A673 (cell line): Measurements from ENCODE around the gene UVSSA. TPM values are rescaled to one million over a fixed set of nuclear protein-coding genes. Genes with fewer than 3 reads are reported as not detected.

Experiments
- BruUV-seq: library from RNA; stranded (reverse); fragments of 400-500 nt; replicated peaks from 2 replicates; lab custom pipeline; 2021; lab: Mats Ljungman, UMichigan
- CTCF ChIA-PET: fragments of 300-600 bp; sonication (Branson Sonifier 250); formaldehyde crosslinking; loops from one replicate; lab custom pipeline; 2022; ENCODE audit warnings: antibody characterized with exemption; lab: Charles Lee
- POLR2A ChIA-PET: fragments of 300-600 bp; sonication (Branson Sonifier 250); formaldehyde crosslinking; loops from one replicate; lab custom pipeline; 2022; ENCODE audit warnings: antibody characterized with exemption; ENCODE audit not compliant: low non-redundant PET; lab: Charles Lee
- DNase-seq: peaks from one replicate; pipeline ENCODE4 v3.0.0-alpha.2; 2015; ENCODE audit warnings: low spot score
- H3K27ac ChIP-seq: fragments of 200-600 bp; sonication (generic); 2 replicates; pipeline ENCODE4 v1.5.1; 2016; ENCODE audit warnings: mixed run types, low read depth, mild to moderate bottlenecking, mixed read lengths, antibody characterized with exemption, low read length; ENCODE audit not compliant: poor library complexity, severe bottlenecking
- H3K27me3 ChIP-seq: fragments of 200-600 bp; sonication (generic); replicated peaks from 2 replicates; pipeline ENCODE4 v1.6.1; 2017; ENCODE audit warnings: mixed run types, low read depth, mild to moderate bottlenecking, mixed read lengths, antibody characterized with exemption, low read length; ENCODE audit not compliant: insufficient read depth, poor library complexity
- H3K36me3 ChIP-seq: fragments of 200-600 bp; sonication (generic); 2 replicates; pipeline ENCODE4 v1.6.1; 2016; ENCODE audit warnings: mixed run types, mild to moderate bottlenecking, mixed read lengths, antibody characterized with exemption, low read length; ENCODE audit not compliant: insufficient read depth, poor library complexity, severe bottlenecking
- H3K4me1 ChIP-seq: fragments of 200-600 bp; sonication (generic); 2 replicates; pipeline ENCODE4 v1.6.1; 2017; ENCODE audit warnings: mixed run types, mild to moderate bottlenecking, mixed read lengths, antibody characterized with exemption, low read length; ENCODE audit not compliant: insufficient read depth, poor library complexity, severe bottlenecking
- H3K4me3 ChIP-seq: fragments of 200-600 bp; sonication (generic); 2 replicates; pipeline ENCODE4 v1.5.1; 2016; ENCODE audit warnings: low read depth, mixed run types, mild to moderate bottlenecking, mixed read lengths, low read length; ENCODE audit not compliant: poor library complexity, severe bottlenecking
- H3K9me3 ChIP-seq: fragments of 200-600 bp; sonication (generic); 2 replicates; pipeline ENCODE4 v1.6.1; 2016; ENCODE audit warnings: mixed run types, low read depth, mild to moderate bottlenecking, mixed read lengths, antibody characterized with exemption, low read length; ENCODE audit not compliant: poor library complexity, severe bottlenecking
- EZH2 ChIP-seq: fragments of 200-600 bp; sonication (generic); IDR thresholded peaks from 2 replicates; pipeline ENCODE4 v1.6.1; 2017; ENCODE audit warnings: borderline replicate concordance, low read depth, mild to moderate bottlenecking, mixed read lengths, antibody characterized with exemption, low read length; ENCODE audit not compliant: poor library complexity, severe bottlenecking
- intact Hi-C: fragments of 100-400 bp; cut with micrococcal nuclease; formaldehyde crosslinking; loops from one replicate; pipeline ENCODE4 v1.10.0; 2022; ENCODE audit not compliant: unreplicated experiment
- total RNA-seq: library from RNA; stranded (reverse); gene quantifications from 2 replicates; pipeline ENCODE4 v1.2.3, GENCODE V29; 2021
- TF ChIP-seq, protein P1 (sequence below): fragments of 300-800, 200-600 bp; sonication (generic); conservative IDR thresholded peaks from 2 replicates; pipeline ENCODE4 v1.5.1; 2017; ENCODE audit warnings: low read depth, mild to moderate bottlenecking, antibody characterized with exemption, low read length, moderate library complexity, mixed read lengths

The UVSSA gene
- total RNA-seq, 1 experiment from 2014 or later = 20.3 TPM

- no peak for DNase-seq
- peak overlapping the region; percentile 81 for H3K4me3 ChIP-seq
- no peaks in the 10 kb centered on the region for H3K9me3 ChIP-seq
- CTCF ChIA-PET = no interaction called here
- H3K27ac ChIP-seq = peak overlapping the region; percentile 42
- intact Hi-C loops = loop anchor here (5.0 kb wide), 2 partner anchors 61 to 181 kb away; partner anchors contain the start of gene MAEA
- peaks cover 15% of the 10 kb centered on the region for H3K36me3 ChIP-seq
- no TSS peak for BruUV-seq
- TF ChIP-seq, protein P1, sequence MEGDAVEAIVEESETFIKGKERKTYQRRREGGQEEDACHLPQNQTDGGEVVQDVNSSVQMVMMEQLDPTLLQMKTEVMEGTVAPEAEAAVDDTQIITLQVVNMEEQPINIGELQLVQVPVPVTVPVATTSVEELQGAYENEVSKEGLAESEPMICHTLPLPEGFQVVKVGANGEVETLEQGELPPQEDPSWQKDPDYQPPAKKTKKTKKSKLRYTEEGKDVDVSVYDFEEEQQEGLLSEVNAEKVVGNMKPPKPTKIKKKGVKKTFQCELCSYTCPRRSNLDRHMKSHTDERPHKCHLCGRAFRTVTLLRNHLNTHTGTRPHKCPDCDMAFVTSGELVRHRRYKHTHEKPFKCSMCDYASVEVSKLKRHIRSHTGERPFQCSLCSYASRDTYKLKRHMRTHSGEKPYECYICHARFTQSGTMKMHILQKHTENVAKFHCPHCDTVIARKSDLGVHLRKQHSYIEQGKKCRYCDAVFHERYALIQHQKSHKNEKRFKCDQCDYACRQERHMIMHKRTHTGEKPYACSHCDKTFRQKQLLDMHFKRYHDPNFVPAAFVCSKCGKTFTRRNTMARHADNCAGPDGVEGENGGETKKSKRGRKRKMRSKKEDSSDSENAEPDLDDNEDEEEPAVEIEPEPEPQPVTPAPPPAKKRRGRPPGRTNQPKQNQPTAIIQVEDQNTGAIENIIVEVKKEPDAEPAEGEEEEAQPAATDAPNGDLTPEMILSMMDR = no peak
- no peak for TF ChIP-seq EZH2
- POLR2A ChIA-PET = no interaction called here
- H3K4me1 ChIP-seq = no peaks in the 10 kb centered on the region
- no peaks in the 10 kb centered on the region for H3K27me3 ChIP-seq
These were observed 1.7 kb downstream of the UVSSA start for GRCh38 chr4:1348746-1349145.

DNA sequence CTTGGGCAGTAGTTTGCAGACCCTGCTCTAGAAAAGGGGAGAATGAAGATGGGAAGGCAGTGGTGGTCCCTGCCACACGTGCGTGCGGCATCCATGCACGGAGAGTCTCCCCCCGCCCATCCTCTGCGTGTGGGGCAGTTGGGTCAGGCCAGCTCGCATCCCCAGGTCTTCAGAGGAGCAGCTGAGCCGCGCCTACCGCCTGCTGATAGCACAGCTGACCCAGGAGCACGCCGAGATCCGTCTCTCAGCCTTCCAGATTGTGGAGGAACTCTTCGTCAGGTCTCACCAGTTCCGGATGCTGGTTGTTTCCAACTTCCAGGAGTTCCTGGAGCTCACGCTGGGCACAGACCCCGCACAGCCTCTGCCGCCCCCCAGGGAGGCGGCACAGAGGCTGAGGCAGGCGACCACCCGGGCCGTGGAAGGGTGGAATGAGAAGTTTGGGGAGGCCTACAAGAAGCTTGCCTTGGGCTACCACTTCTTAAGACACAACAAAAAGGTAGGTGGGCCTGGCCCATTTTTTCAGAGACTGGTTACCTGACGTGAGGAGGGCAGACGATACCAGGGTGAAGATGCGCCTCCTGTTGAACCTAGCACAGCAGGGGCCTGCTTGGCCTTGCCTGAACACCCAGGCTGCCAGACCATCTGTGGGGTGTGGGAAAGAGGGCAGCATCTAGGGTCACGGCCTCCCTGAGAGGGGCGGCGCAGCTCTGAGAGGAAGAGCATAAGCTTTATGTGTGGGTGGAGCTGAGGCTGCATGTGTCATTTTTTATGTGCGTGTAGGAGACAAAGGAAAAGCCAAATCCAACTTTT, 2.6 kb downstream of the UVSSA start:
- intact Hi-C loops = loop anchor here (5.0 kb wide), 2 partner anchors 62 to 182 kb away; partner anchors contain the start of gene MAEA
- no TSS peak for BruUV-seq
- TF ChIP-seq EZH2 = no peak
- TF ChIP-seq, protein P1 = no peak
- Histone ChIP-seq H3K4me1 (no peaks in the 10 kb centered on the region), H3K27me3 (no peaks in the 10 kb centered on the region), H3K36me3 (peaks cover 14% of the 10 kb centered on the region), H3K4me3 (no peak overlapping the region), H3K27ac (no peak overlapping the region), H3K9me3 (no peaks in the 10 kb centered on the region)
- ChIA-PET POLR2A (no interaction called here), CTCF (no interaction called here)
- no peak for DNase-seq

GRCh38 chr4:1350169-1350520, 3.1 kb downstream of the UVSSA start:
- no peaks in the 10 kb centered on the region for H3K4me1 ChIP-seq
- no peaks in the 10 kb centered on the region for H3K9me3 ChIP-seq
- H3K27ac ChIP-seq = no peak overlapping the region
- H3K27me3 ChIP-seq = no peaks in the 10 kb centered on the region
- peaks cover 14% of the 10 kb centered on the region for H3K36me3 ChIP-seq
- CTCF ChIA-PET = no interaction called here
- intact Hi-C loops = no loop called here
- no TSS peak for BruUV-seq
- no peak overlapping the region for H3K4me3 ChIP-seq
- TF ChIP-seq EZH2 = no peak
- TF ChIP-seq, protein P1 = no peak
- no peak for DNase-seq
- POLR2A ChIA-PET = no interaction called here
